RCC 7860 (cell line): ENCODE measurements around the gene FOXJ3.

Experiments
- DNase-seq: peaks from one replicate; pipeline ENCODE4 v3.0.0-alpha.2; 2015; ENCODE audit warnings: low spot score
- FAIRE-seq: peaks from 2 replicates; lab custom pipeline; 2012; peaks lifted over from hg19 to GRCh38; lab: Jason Lieb, UNC

FOXJ3 gene

GRCh38 chr1:42198251-42198650, 136.8 kb downstream of the FOXJ3 start:
- DNase-seq, result no peak
- FAIRE-seq, result no peak

- FAIRE-seq, result no peak
- no peak for DNase-seq
Measured at GRCh38 chr1:42195841-42196240, 139.2 kb downstream of the FOXJ3 start.

GRCh38 chr1:42192106-42192505, 142.9 kb downstream of the FOXJ3 start:
- DNase-seq (no peak), FAIRE-seq (no peak)

- FAIRE-seq (no peak), DNase-seq (no peak)
Measured at GRCh38 chr1:42191319-42191718, 143.7 kb downstream of the FOXJ3 start.

GRCh38 chr1:42189931-42190853, 144.8 kb downstream of the FOXJ3 start:
- FAIRE-seq (no peak), DNase-seq (no peak)

GRCh38 chr1:42186152-42186551, 148.9 kb downstream of the FOXJ3 start:
- no peak for DNase-seq
- FAIRE-seq, result no peak

- FAIRE-seq (no peak), DNase-seq (no peak)
Measured at GRCh38 chr1:42184616-42185015, 150.4 kb downstream of the FOXJ3 start.

- FAIRE-seq (no peak), DNase-seq (no peak)
Measured at GRCh38 chr1:42183957-42184268, 151.1 kb downstream of the FOXJ3 start.

- DNase-seq, result no peak
- no peak for FAIRE-seq
Measured at GRCh38 chr1:42183210-42183956, 151.7 kb downstream of the FOXJ3 start.

- no peak for FAIRE-seq
- no peak for DNase-seq
Measured at GRCh38 chr1:42181687-42182086, 153.3 kb downstream of the FOXJ3 start.

- FAIRE-seq, result no peak
Measured at GRCh38 chr1:42179900-42180329, 155.1 kb downstream of the FOXJ3 start.

GRCh38 chr1:42179275-42179674, 155.8 kb downstream of the FOXJ3 start:
- DNase-seq, result no peak
- FAIRE-seq, result no peak

More at GRCh38 chr1:42179900-42180329, 155.1 kb downstream of the FOXJ3 start:
- no peak for DNase-seq

- FAIRE-seq (no peak), DNase-seq (no peak)
Measured at GRCh38 chr1:42178249-42178648, 156.8 kb downstream of the FOXJ3 start.

GRCh38 chr1:42177541-42177981, 157.5 kb downstream of the FOXJ3 start:
- no peak for DNase-seq

GRCh38 chr1:42176902-42177519, 158.0 kb downstream of the FOXJ3 start:
- peak; percentile 22 for DNase-seq
- FAIRE-seq, result no peak

More at GRCh38 chr1:42177541-42177981, 157.5 kb downstream of the FOXJ3 start:
- no peak for FAIRE-seq

GRCh38 chr1:42175314-42176054, 159.6 kb downstream of the FOXJ3 start:
- no peak for FAIRE-seq
- DNase-seq, result no peak

GRCh38 chr1:42173961-42174735, 160.9 kb downstream of the FOXJ3 start:
- FAIRE-seq, result no peak
- no peak for DNase-seq

GRCh38 chr1:42173155-42173933, 161.7 kb downstream of the FOXJ3 start:
- DNase-seq, result peak; percentile 27
- FAIRE-seq, result no peak
